H1 (cell line): ENCODE results near the gene FGF6. TPM values are rescaled to one million over a fixed set of nuclear protein-coding genes. Genes with fewer than 3 reads are reported as not detected.

Source experiments
- CTCF ChIA-PET: fragments of 300-600 bp; sonication (Branson Sonifier 250); formaldehyde crosslinking; loops from one replicate; lab custom pipeline; 2021; ENCODE audit not compliant: partially characterized antibody; lab: Charles Lee
- POLR2A ChIA-PET: fragments of 300-600 bp; sonication (Branson Sonifier 250); formaldehyde crosslinking; loops from one replicate; lab custom pipeline; 2021; ENCODE audit warnings: inconsistent platforms; ENCODE audit not compliant: partially characterized antibody; lab: Charles Lee
- DNase-seq, 2 experiments: peaks; one replicate each; pipeline versions ENCODE4 v3.0.0 to v3.0.0-alpha.2; 2010 to 2022; ENCODE audit warnings: low spot score in 2 of 2, low read depth in 1 of 2, mixed read lengths in 1 of 2
- FAIRE-seq: peaks from 2 replicates; lab custom pipeline; 2011; peaks lifted over from hg19 to GRCh38; lab: Jason Lieb, UNC
- H2AFZ ChIP-seq: 2 replicates; pipeline ENCODE4 v1.8.1; 2012; ENCODE audit warnings: low read length, inconsistent platforms
- H2AK5ac ChIP-seq: 2 replicates; pipeline ENCODE4 v1.6.1; 2013; ENCODE audit warnings: low read depth, low read length
- H2BK120ac ChIP-seq: replicated peaks from 2 replicates; pipeline ENCODE3; 2013; ENCODE audit warnings: low read depth, low read length, inconsistent platforms
- H2BK12ac ChIP-seq: 2 replicates; pipeline ENCODE4 v1.6.1; 2013; ENCODE audit warnings: low read depth, low read length
- H2BK15ac ChIP-seq: 2 replicates; pipeline ENCODE4 v1.6.1; 2013; ENCODE audit warnings: low read length
- H2BK20ac ChIP-seq: 2 replicates; pipeline ENCODE4 v1.6.1; 2013; ENCODE audit warnings: low read length
- H2BK5ac ChIP-seq: 2 replicates; pipeline ENCODE4 v1.6.1; 2013; ENCODE audit warnings: low read depth, low read length
- H3K14ac ChIP-seq: 2 replicates; pipeline ENCODE4 v1.6.1; 2013; ENCODE audit warnings: inconsistent platforms; ENCODE audit not compliant: insufficient read length
- H3K18ac ChIP-seq: 2 replicates; pipeline ENCODE4 v1.6.1; 2013; ENCODE audit warnings: low read length; ENCODE audit errors: extremely low read depth
- H3K23ac ChIP-seq: 2 replicates; pipeline ENCODE4 v1.6.1; 2013; ENCODE audit warnings: inconsistent platforms; ENCODE audit not compliant: insufficient read length
- H3K23me2 ChIP-seq: 2 replicates; pipeline ENCODE4 v1.6.1; 2013; ENCODE audit warnings: low read depth, low read length
- H3K27ac ChIP-seq: 2 replicates; pipeline ENCODE4 v1.6.1; 2011; ENCODE audit warnings: low read depth, low read length, inconsistent platforms
- H3K27me3 ChIP-seq, 4 experiments: replicated peaks in 1 of 4; 1 replicate in 1 of 4; 2 replicates in 3 of 4; pipeline versions ENCODE4 v1.6.1 to v1.8.1; 2011 to 2013; ENCODE audit warnings: low read length in 3 of 4, mild to moderate bottlenecking in 3 of 4, inconsistent platforms in 2 of 4, mixed read lengths in 2 of 4, moderate library complexity in 1 of 4; ENCODE audit not compliant: control insufficient read depth in 3 of 4, insufficient read depth in 3 of 4; ENCODE audit errors: extremely low read depth in 1 of 4
- H3K36me3 ChIP-seq, 4 experiments: 2 replicates each; pipeline versions ENCODE4 v1.6.1 to v1.8.1; 2011 to 2013; ENCODE audit warnings: mild to moderate bottlenecking in 4 of 4, low read length in 3 of 4, moderate library complexity in 2 of 4, control low read depth in 1 of 4, inconsistent platforms in 1 of 4; ENCODE audit not compliant: insufficient read depth in 4 of 4, control insufficient read depth in 2 of 4
- H3K4ac ChIP-seq: replicated peaks from 2 replicates; pipeline ENCODE3; 2013; ENCODE audit warnings: low read length, low read depth, mixed read lengths, inconsistent platforms; ENCODE audit not compliant: insufficient read length
- H3K4me1 ChIP-seq, 4 experiments: replicated peaks in 1 of 4; 1 replicate in 1 of 4; 2 replicates in 3 of 4; pipeline versions ENCODE4 v1.6.1 to v1.8.1; 2011 to 2013; ENCODE audit warnings: low read length in 3 of 4, inconsistent platforms in 2 of 4, mixed read lengths in 1 of 4; ENCODE audit not compliant: insufficient read depth in 4 of 4, control insufficient read depth in 3 of 4
- H3K4me2 ChIP-seq, 2 experiments: 2 replicates each; pipeline versions ENCODE4 v1.6.1 to v1.8.1; 2011 to 2013; ENCODE audit warnings: low read depth in 2 of 2, low read length in 2 of 2, control low read depth in 1 of 2, inconsistent platforms in 1 of 2, mild to moderate bottlenecking in 1 of 2; ENCODE audit not compliant: insufficient read depth in 1 of 2
- H3K4me3 ChIP-seq, 4 experiments: fragments of 200-600, 300-600 bp in 1 of 4; sonication (generic), shearing (Covaris generic), sonication (Bioruptor Twin) in 1 of 4; 2 replicates each; pipeline versions ENCODE4 v1.5.1 to v1.8.1; 2011 to 2016; ENCODE audit warnings: low read length in 4 of 4, low read depth in 3 of 4, control low read depth in 2 of 4, inconsistent platforms in 2 of 4, mild to moderate bottlenecking in 2 of 4, mixed read lengths in 1 of 4, moderate library complexity in 1 of 4; ENCODE audit not compliant: insufficient read depth in 2 of 4; ENCODE audit errors: extremely low read depth in 1 of 4
- H3K56ac ChIP-seq: replicated peaks from 2 replicates; pipeline ENCODE3; 2013; ENCODE audit warnings: low read depth, mild to moderate bottlenecking, mixed read lengths, low read length, inconsistent platforms; ENCODE audit not compliant: insufficient read length
- H3K79me1 ChIP-seq: 2 replicates; pipeline ENCODE4 v1.6.1; 2013; ENCODE audit warnings: low read depth, low read length, control low read depth
- H3K79me2 ChIP-seq, 2 experiments: 2 replicates each; pipeline versions ENCODE4 v1.6.1 to v1.8.1; 2012 to 2013; ENCODE audit warnings: low read length in 2 of 2, mild to moderate bottlenecking in 2 of 2, inconsistent platforms in 1 of 2; ENCODE audit not compliant: insufficient read depth in 2 of 2, control insufficient read depth in 1 of 2
- H3K9ac ChIP-seq, 4 experiments: replicated peaks in 1 of 4; 1 replicate in 1 of 4; 2 replicates in 3 of 4; pipeline versions ENCODE4 v1.6.1 to v1.8.1; 2011 to 2013; ENCODE audit warnings: low read depth in 3 of 4, low read length in 3 of 4, control low read depth in 2 of 4, mild to moderate bottlenecking in 2 of 4, moderate library complexity in 2 of 4, inconsistent platforms in 1 of 4; ENCODE audit errors: extremely low read depth in 1 of 4
- H3K9me3 ChIP-seq, 2 experiments: 2 replicates each; pipeline versions ENCODE4 v1.6.1 to v1.8.1; 2012 to 2013; ENCODE audit warnings: mild to moderate bottlenecking in 2 of 2, moderate library complexity in 2 of 2, control low read depth in 1 of 2, inconsistent platforms in 1 of 2, low read depth in 1 of 2, low read length in 1 of 2, mixed read lengths in 1 of 2; ENCODE audit not compliant: insufficient read depth in 2 of 2
- H4K20me1 ChIP-seq, 2 experiments: replicated peaks in 1 of 2; 2 replicates each; pipeline versions ENCODE3 to v1.8.1; 2011 to 2013; ENCODE audit warnings: inconsistent platforms in 2 of 2, low read length in 2 of 2, mild to moderate bottlenecking in 1 of 2; ENCODE audit not compliant: insufficient read depth in 2 of 2, control insufficient read depth in 1 of 2
- H4K5ac ChIP-seq: 2 replicates; pipeline ENCODE4 v1.6.1; 2013; ENCODE audit warnings: low read length, low read depth, mixed read lengths, inconsistent platforms; ENCODE audit not compliant: insufficient read length
- H4K8ac ChIP-seq: 2 replicates; pipeline ENCODE4 v1.8.0; 2013; ENCODE audit warnings: mild to moderate bottlenecking, moderate library complexity, low read length, inconsistent platforms; ENCODE audit not compliant: insufficient read depth; ENCODE audit errors: extremely low read depth
- H4K91ac ChIP-seq: replicated peaks from 2 replicates; pipeline ENCODE3; 2013; ENCODE audit warnings: low read length, mixed read lengths, inconsistent platforms; ENCODE audit not compliant: insufficient read length
- ASH2L ChIP-seq: fragments of 200-600, 300-600 bp; sonication (generic); IDR thresholded peaks from one replicate; pipeline ENCODE4 v1.7.1; 2017; ENCODE audit warnings: low read length
- BACH1 ChIP-seq: IDR thresholded peaks from 2 replicates; pipeline ENCODE4 v1.6.1; 2012; ENCODE audit warnings: low read length, improper control_type of control experiment
- CBX5 ChIP-seq: fragments of 300-800, 300-1000 bp; sonication (generic); IDR thresholded peaks from 2 replicates; pipeline ENCODE4 v1.7.1; 2016; ENCODE audit warnings: antibody characterized with exemption, low read length, low read depth
- CBX8 ChIP-seq: fragments of 300-800, 300-1000 bp; sonication (generic); IDR thresholded peaks from 2 replicates; pipeline ENCODE4 v1.7.1; 2016; ENCODE audit warnings: low read depth, low read length, borderline replicate concordance
- CTBP2 ChIP-seq: IDR thresholded peaks from 2 replicates; pipeline ENCODE4 v1.7.0; 2011; ENCODE audit warnings: borderline replicate concordance, mild to moderate bottlenecking, moderate library complexity, mixed read lengths, low read length; ENCODE audit not compliant: insufficient read depth, insufficient read length
- EGR1 ChIP-seq: IDR thresholded peaks from 2 replicates; pipeline ENCODE4 v1.6.1; 2011; ENCODE audit warnings: low read depth, low read length, borderline replicate concordance
- EP300 ChIP-seq, 2 experiments: IDR thresholded peaks; 1 replicate in 1 of 2; 2 replicates in 1 of 2; pipeline ENCODE4 v1.6.1; 2011 to 2012; ENCODE audit warnings: low read depth in 2 of 2, low read length in 2 of 2, mild to moderate bottlenecking in 2 of 2, borderline replicate concordance in 1 of 2, inconsistent platforms in 1 of 2, moderate library complexity in 1 of 2
- EZH2 ChIP-seq: fragments of 200-600 bp; sonication (generic); IDR thresholded peaks from 2 replicates; pipeline ENCODE4 v1.7.1; 2012; ENCODE audit warnings: low read depth, mild to moderate bottlenecking, moderate library complexity, low read length, inconsistent platforms; ENCODE audit not compliant: severe bottlenecking
- JUN ChIP-seq: IDR thresholded peaks from 2 replicates; pipeline ENCODE4 v1.6.1; 2011; ENCODE audit warnings: low read depth, mild to moderate bottlenecking, improper control_type of control experiment, low read length
- JUND ChIP-seq: IDR thresholded peaks from 2 replicates; pipeline ENCODE4 v1.6.1; 2011; ENCODE audit warnings: mild to moderate bottlenecking, improper control_type of control experiment, low read length
- RNF2 ChIP-seq: fragments of 200-900, 300-1000 bp; sonication (generic); IDR thresholded peaks from 2 replicates; pipeline ENCODE4 v1.7.1; 2016; ENCODE audit warnings: borderline replicate concordance, low read depth, mild to moderate bottlenecking, antibody characterized with exemption, low read length; ENCODE audit not compliant: poor library complexity, severe bottlenecking; ENCODE audit errors: missing control alignments
- SAP30 ChIP-seq: fragments of 300-600 bp; sonication (generic); IDR thresholded peaks from 2 replicates; pipeline ENCODE4 v1.7.1; 2012; ENCODE audit warnings: low read length, moderate library complexity, mild to moderate bottlenecking, inconsistent platforms; ENCODE audit not compliant: insufficient read depth, insufficient replicate concordance
- SIX5 ChIP-seq: IDR thresholded peaks from 2 replicates; pipeline ENCODE4 v1.6.1; 2011; ENCODE audit warnings: mild to moderate bottlenecking, low read depth, low read length
- TEAD4 ChIP-seq: IDR thresholded peaks from 2 replicates; pipeline ENCODE4 v1.6.1; 2012; ENCODE audit warnings: low read depth, low read length, inconsistent platforms, mixed read lengths
- WGBS, 2 experiments: shearing (Covaris generic) in 1 of 2; methylation state at CpG; one replicate each; pipeline versions ENCODE4 v1.1.6 to v1.1.7; 2013 to 2015; ENCODE audit warnings: low lambda C conversion rate in 2 of 2, mixed read lengths in 2 of 2, inconsistent platforms in 1 of 2, low coverage in 1 of 2, missing lambda C conversion rate in 1 of 2; ENCODE audit not compliant: insufficient replicate concordance in 2 of 2, insufficient coverage in 1 of 2, insufficient read length in 1 of 2; ENCODE audit errors: extremely low coverage in 1 of 2, missing lambda C conversion rate in 1 of 2; 5-methylcytosine and 5-hydroxymethylcytosine counted together
- polyA plus RNA-seq, 7 experiments: library from polyadenylated mRNA; depleted of rRNA in 3 of 7; stranded (reverse) in 5 of 7; unstranded in 2 of 7; fragments of >200 nt in 5 of 7; fragments of 200-250 nt in 2 of 7; gene quantifications; 1 replicate in 5 of 7; 2 replicates in 1 of 7; 4 replicates in 1 of 7; pipeline versions ENCODE4 v1.2.1 to v1.2.3, GENCODE V29; 2011 to 2013; ENCODE audit warnings: missing spikeins in 2 of 7, mixed read lengths in 2 of 7
- total RNA-seq: library from RNA; stranded (reverse); fragmentation: NEBNext Ultra II Directional; extraction: Animal tissue kit (Norgen Biotek cat#: 25700); gene quantifications from 2 replicates; pipeline ENCODE4 v1.2.1, GENCODE V29; 2021

Gene FGF6
- total and polyA plus RNA-seq, 2 of the 8 experiments (the other 6 are each of a cell fraction or from before 2014, with no cell fraction given), result not detected

DNA sequence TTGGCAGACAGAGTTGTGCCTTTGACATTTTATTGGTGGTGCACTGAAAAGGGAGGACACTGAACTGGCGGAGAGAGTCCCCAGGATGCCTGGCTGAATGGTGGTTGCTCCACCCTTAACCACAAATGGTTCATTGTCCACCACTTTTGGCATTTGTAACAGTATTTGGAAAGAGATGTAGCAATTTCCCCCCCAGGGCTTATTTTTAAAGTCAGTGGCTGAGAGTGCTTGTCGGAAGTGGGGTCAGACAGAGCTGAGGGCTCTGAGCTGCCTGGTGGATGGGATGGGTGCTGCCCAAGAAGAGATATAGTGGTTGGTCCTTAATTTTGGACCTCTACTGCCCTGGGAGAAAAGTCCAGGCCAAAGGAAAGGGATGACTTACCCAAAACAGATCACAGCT, 31.5 kb upstream of the FGF6 start:
- Histone ChIP-seq H3K9me3 (peaks cover 4% of the 10 kb centered on the region in 2 experiments; a peak in 3 of 4 replicates), H3K9ac (no peak overlapping the region), H3K36me3 (peaks cover 0 to 2% (median 0%) of the 10 kb centered on the region in 4 experiments; a peak in 1 of 8 replicates), H2BK20ac (no peak overlapping the region), H3K18ac (no peak overlapping the region), H2AFZ (no peak overlapping the region), H3K14ac (no peak overlapping the region), H4K8ac (no peak overlapping the region), H3K23ac (no peak overlapping the region), H3K27me3 (no peaks in the 10 kb centered on the region), H3K4ac (no peak overlapping the region), H4K20me1 (no peaks in the 10 kb centered on the region), H3K79me1 (no peaks in the 10 kb centered on the region), H4K91ac (no peak overlapping the region), H3K27ac (no peak overlapping the region), H3K56ac (no peak overlapping the region), H2BK15ac (no peak overlapping the region), H4K5ac (no peak overlapping the region), H2BK12ac (no peak overlapping the region), H2BK5ac (no peak overlapping the region), H2AK5ac (no peak overlapping the region), H2BK120ac (no peak overlapping the region), H3K4me1 (no peaks in the 10 kb centered on the region), H3K79me2 (no peaks in the 10 kb centered on the region), H3K23me2 (no peaks in the 10 kb centered on the region), H3K4me3 (no peak overlapping the region), H3K4me2 (no peak overlapping the region)
- TF ChIP-seq CBX8 (no peak), CTBP2 (no peak), SAP30 (no peak), EGR1 (no peak), BACH1 (no peak), EZH2 (no peak), JUND (no peak), EP300 (IDR thresholded peaks at IDR 0.05; ENCODE audit: borderline replicate concordance in 1 of 2, low read depth in 2 of 2, low read length in 2 of 2) (no peak), CBX5 (no peak), RNF2 (no peak), JUN (no peak), TEAD4 (no peak), SIX5 (no peak), ASH2L (no peak)
- ChIA-PET POLR2A (no interaction called here), CTCF (no interaction called here)
- DNase-seq (no peak), FAIRE-seq (no peak)
- 84% methylated on average over 2 of the region's 2 CpGs; no CpG with 5 or more reads in 1 of the 2 experiments for WGBS, 2 experiments
